Measurements from ENCODE around the gene SNX27. TPM values are rescaled to one million over a fixed set of nuclear protein-coding genes. Genes with fewer than 3 reads are reported as not detected.

Gene SNX27
- total RNA-seq, 1 experiment from 2014 or later, result 42.2 TPM

DNA sequence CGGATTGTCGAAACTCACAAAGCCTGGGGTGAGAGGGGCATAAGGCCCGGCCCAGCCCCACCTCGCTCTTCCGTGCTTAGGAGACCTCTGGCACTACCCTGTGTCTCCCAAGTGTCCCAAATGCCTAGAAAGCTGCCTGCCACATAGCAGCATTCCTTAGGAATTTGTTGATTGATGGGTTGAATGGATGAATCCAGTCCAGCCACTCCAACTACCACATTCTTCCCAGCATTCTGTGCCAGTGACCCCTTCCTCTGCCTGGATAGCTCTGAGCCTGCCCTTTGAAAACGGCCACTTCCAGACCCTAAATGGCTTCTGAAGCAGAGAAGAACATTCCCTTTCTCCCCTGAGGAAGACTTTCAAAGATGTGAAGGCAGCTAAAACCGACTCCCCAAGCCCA, 93.3 kb downstream of the SNX27 start:
- ChIA-PET CTCF (no interaction called here), POLR2A (no interaction called here), RAD21 (ENCODE audit: low non-redundant PET in 1 of 2, low total read pairs in 2 of 2, uncharacterized antibody in 2 of 2, unreplicated experiment in 2 of 2) (no interaction called here)
- intact Hi-C loops (cut with micrococcal nuclease), result no loop called here
- no peak overlapping the region for H3K4me2 ChIP-seq (ENCODE audit: low read length)
- ATAC-seq (no peak), DNase-seq (ENCODE audit: low read depth, low spot score) (no peak)
- no peak overlapping the region for H3K9ac ChIP-seq (ENCODE audit: low read length)
- H3K4me3 ChIP-seq (replicated peaks in 1 of 2; ENCODE audit: low read depth in 1 of 2, low read length in 2 of 2), result no peak overlapping the region
- peaks cover 2 to 4% of the 10 kb centered on the region in 2 experiments; a peak in 2 of 4 replicates for H3K36me3 ChIP-seq (ENCODE audit: control insufficient read depth in 1 of 2, insufficient read depth in 2 of 2, low read length in 2 of 2)
- BruUV-seq (replicated peaks), result no TSS peak
- H3K9me2 ChIP-seq (ENCODE audit: insufficient read depth), result no peaks in the 10 kb centered on the region
- no peak overlapping the region for H3K27ac ChIP-seq (ENCODE audit: low read depth, low read length)
- H3K4me1 ChIP-seq (ENCODE audit: control insufficient read depth in 1 of 2, insufficient read depth in 2 of 2, low read length in 2 of 2), result no peaks in the 10 kb centered on the region; a peak in 1 of 4 replicates
- no peaks in the 10 kb centered on the region for H3K79me2 ChIP-seq (ENCODE audit: insufficient read depth, low read length)
- no peaks in the 10 kb centered on the region for H3K9me3 ChIP-seq (ENCODE audit: control insufficient read depth in 1 of 2, insufficient read depth in 1 of 2, low read depth in 1 of 2, low read length in 2 of 2)
- TF ChIP-seq RAD21 (IDR thresholded peaks at IDR 0.05; ENCODE audit: low read depth), result no peak
- TF ChIP-seq YY1 (IDR thresholded peaks at IDR 0.05; ENCODE audit: extremely low read depth, insufficient replicate concordance, low read depth, low read length), result no peak
- no peak for TF ChIP-seq FOSL1 (IDR thresholded peaks at IDR 0.05; ENCODE audit: low read depth)
- no peak for TF ChIP-seq CEBPB (IDR thresholded peaks at IDR 0.05; ENCODE audit: low read depth)
- TF ChIP-seq ZBTB33 (IDR thresholded peaks at IDR 0.05; ENCODE audit: extremely low read depth, insufficient replicate concordance, low read length), result no peak
- no peak for TF ChIP-seq ZFX (IDR thresholded peaks at IDR 0.05)
- TF ChIP-seq CTCF (IDR thresholded peaks at IDR 0.05 in 2 of 3, conservative IDR thresholded peaks at IDR 0.05 in 1 of 3; ENCODE audit: borderline replicate concordance in 1 of 3, insufficient read depth in 1 of 3, low read depth in 2 of 3, low read length in 2 of 3), result no peak
- TF ChIP-seq POLR2AphosphoS5 (IDR thresholded peaks at IDR 0.05; ENCODE audit: low read depth, low read length), result no peak
- no peak for TF ChIP-seq REST (IDR thresholded peaks at IDR 0.05; ENCODE audit: low read depth)
- no peaks in the 10 kb centered on the region for H4K20me1 ChIP-seq (ENCODE audit: insufficient read depth)
- no peaks in the 10 kb centered on the region for H3K27me3 ChIP-seq (ENCODE audit: insufficient read depth, low read length)
- no peak overlapping the region for H2AFZ ChIP-seq (ENCODE audit: low read depth, low read length, poor library complexity, severe bottlenecking)

Measured in HCT116 (cell line).